Measurements from ENCODE around the gene C1QL2.

Gene C1QL2

GRCh38 chr2:119179991-119180390, 21.4 kb upstream of the C1QL2 start:
- no peak overlapping the region for H3K4me3 ChIP-seq (ENCODE audit: low read length)
- DNase-seq (ENCODE audit: low read depth) = no peak
- TF ChIP-seq CTCF (conservative IDR thresholded peaks at IDR 0.05; ENCODE audit: low read length) = no peak

- DNase-seq (ENCODE audit: low read depth) = peak; percentile 73
- no peak overlapping the region for H3K4me3 ChIP-seq (ENCODE audit: low read length)
- TF ChIP-seq CTCF (conservative IDR thresholded peaks at IDR 0.05; ENCODE audit: low read length) = no peak
Measured at GRCh38 chr2:119179202-119179601, 20.7 kb upstream of the C1QL2 start.

GRCh38 chr2:119178776-119179175, 20.2 kb upstream of the C1QL2 start:
- no peak for TF ChIP-seq CTCF (conservative IDR thresholded peaks at IDR 0.05; ENCODE audit: low read length)
- no peak for DNase-seq (ENCODE audit: low read depth)
- no peak overlapping the region for H3K4me3 ChIP-seq (ENCODE audit: low read length)

GRCh38 chr2:119177838-119178190, 19.3 kb upstream of the C1QL2 start:
- DNase-seq (ENCODE audit: low read depth) = no peak
- TF ChIP-seq CTCF (conservative IDR thresholded peaks at IDR 0.05; ENCODE audit: low read length) = no peak
- no peak overlapping the region for H3K4me3 ChIP-seq (ENCODE audit: low read length)

- no peak for TF ChIP-seq CTCF (conservative IDR thresholded peaks at IDR 0.05; ENCODE audit: low read length)
- H3K4me3 ChIP-seq (ENCODE audit: low read length) = no peak overlapping the region
- no peak for DNase-seq (ENCODE audit: low read depth)
Measured at GRCh38 chr2:119177171-119177837, 18.8 kb upstream of the C1QL2 start.

- TF ChIP-seq CTCF (conservative IDR thresholded peaks at IDR 0.05; ENCODE audit: low read length) = no peak
- H3K4me3 ChIP-seq (ENCODE audit: low read length) = no peak overlapping the region
- DNase-seq (ENCODE audit: low read depth) = no peak
Measured at GRCh38 chr2:119175517-119175916, 17.0 kb upstream of the C1QL2 start.

GRCh38 chr2:119174993-119175347, 16.4 kb upstream of the C1QL2 start:
- H3K4me3 ChIP-seq (ENCODE audit: low read length) = no peak overlapping the region
- no peak for DNase-seq (ENCODE audit: low read depth)
- TF ChIP-seq CTCF (conservative IDR thresholded peaks at IDR 0.05; ENCODE audit: low read length) = no peak
